RWPE2 (cell line): ENCODE measurements around the gene HNRNPAB.

Experiments
- ATAC-seq: fragments of 200-7000 bp; cut with Tn5 transposase; 3 replicates; pipeline ENCODE4 v1.9.1; 2021; ENCODE audit warnings: low read depth
- DNase-seq: peaks from one replicate; pipeline ENCODE4 v3.0.0-alpha.2; 2020; ENCODE audit warnings: low spot score
- H3K27ac ChIP-seq: fragments of 450-650 bp; 2 replicates; pipeline ENCODE4 v1.5.1; 2017; ENCODE audit warnings: mild to moderate bottlenecking; ENCODE audit not compliant: poor library complexity, severe bottlenecking
- H3K27me3 ChIP-seq: fragments of 250-450 bp; sonication (Bioruptor Pico); 2 replicates; pipeline ENCODE4 v1.5.1; 2021; ENCODE audit warnings: mild to moderate bottlenecking, moderate library complexity; ENCODE audit not compliant: insufficient read depth, poor library complexity, severe bottlenecking
- H3K36me3 ChIP-seq: fragments of 250-450 bp; sonication (Bioruptor Pico); 2 replicates; pipeline ENCODE4 v1.5.1; 2020; ENCODE audit warnings: low read depth, mild to moderate bottlenecking, moderate library complexity
- H3K4me1 ChIP-seq: fragments of 250-450 bp; sonication (Bioruptor Pico); 2 replicates; pipeline ENCODE4 v1.5.1; 2021; ENCODE audit warnings: mild to moderate bottlenecking, moderate library complexity; ENCODE audit not compliant: insufficient read depth, poor library complexity, severe bottlenecking
- H3K4me3 ChIP-seq: fragments of 250-450 bp; sonication (Bioruptor Pico); 2 replicates; pipeline ENCODE4 v1.5.1; 2021; ENCODE audit warnings: mild to moderate bottlenecking, moderate library complexity; ENCODE audit not compliant: severe bottlenecking
- H3K9me3 ChIP-seq: fragments of 250-450 bp; sonication (Bioruptor Pico); 2 replicates; pipeline ENCODE4 v1.5.1; 2021; ENCODE audit warnings: mild to moderate bottlenecking, moderate library complexity; ENCODE audit not compliant: severe bottlenecking
- TF ChIP-seq, protein P1 (sequence below): fragments of 450-650 bp; IDR thresholded peaks from one replicate; pipeline ENCODE4 v1.5.1; 2017; ENCODE audit warnings: mild to moderate bottlenecking, moderate library complexity; ENCODE audit not compliant: poor library complexity, severe bottlenecking

HNRNPAB gene

DNA sequence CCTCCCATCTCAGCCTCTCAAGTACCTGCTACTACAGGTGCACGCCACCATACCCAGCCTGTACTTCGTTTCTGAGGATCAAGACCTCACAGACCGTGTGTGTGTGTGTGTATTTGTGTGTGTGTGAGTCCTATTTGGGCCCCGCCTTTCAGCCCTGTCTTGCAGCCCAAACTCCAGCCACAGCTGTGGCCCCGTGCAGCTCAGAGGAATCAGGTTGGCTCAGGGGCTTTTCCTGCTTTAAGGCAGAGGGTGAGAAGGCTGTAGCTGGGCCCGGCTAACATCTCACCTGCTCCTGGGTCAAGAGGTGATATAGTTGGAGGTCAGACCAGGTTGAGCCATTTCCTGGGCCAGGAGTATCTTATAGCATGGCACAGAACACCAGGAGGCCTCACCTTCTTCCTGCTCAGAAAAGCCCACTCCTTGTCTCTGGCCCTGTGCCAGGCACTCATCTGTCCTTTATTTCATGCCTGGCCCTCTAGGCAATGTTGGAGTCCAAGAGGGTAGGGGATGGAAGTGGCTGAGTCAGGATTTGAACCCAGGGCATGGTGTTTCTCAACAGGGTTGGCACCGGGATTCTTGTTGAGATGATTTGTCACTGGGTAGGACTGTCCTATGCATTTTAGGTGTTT, 29.9 kb downstream of the HNRNPAB start:
- TF ChIP-seq, protein P1, sequence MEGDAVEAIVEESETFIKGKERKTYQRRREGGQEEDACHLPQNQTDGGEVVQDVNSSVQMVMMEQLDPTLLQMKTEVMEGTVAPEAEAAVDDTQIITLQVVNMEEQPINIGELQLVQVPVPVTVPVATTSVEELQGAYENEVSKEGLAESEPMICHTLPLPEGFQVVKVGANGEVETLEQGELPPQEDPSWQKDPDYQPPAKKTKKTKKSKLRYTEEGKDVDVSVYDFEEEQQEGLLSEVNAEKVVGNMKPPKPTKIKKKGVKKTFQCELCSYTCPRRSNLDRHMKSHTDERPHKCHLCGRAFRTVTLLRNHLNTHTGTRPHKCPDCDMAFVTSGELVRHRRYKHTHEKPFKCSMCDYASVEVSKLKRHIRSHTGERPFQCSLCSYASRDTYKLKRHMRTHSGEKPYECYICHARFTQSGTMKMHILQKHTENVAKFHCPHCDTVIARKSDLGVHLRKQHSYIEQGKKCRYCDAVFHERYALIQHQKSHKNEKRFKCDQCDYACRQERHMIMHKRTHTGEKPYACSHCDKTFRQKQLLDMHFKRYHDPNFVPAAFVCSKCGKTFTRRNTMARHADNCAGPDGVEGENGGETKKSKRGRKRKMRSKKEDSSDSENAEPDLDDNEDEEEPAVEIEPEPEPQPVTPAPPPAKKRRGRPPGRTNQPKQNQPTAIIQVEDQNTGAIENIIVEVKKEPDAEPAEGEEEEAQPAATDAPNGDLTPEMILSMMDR = no peak
- H3K4me1 ChIP-seq = peaks cover 19% of the 10 kb centered on the region
- no peaks in the 10 kb centered on the region for H3K9me3 ChIP-seq
- ATAC-seq = no peak
- H3K27ac ChIP-seq = no peak overlapping the region
- DNase-seq = no peak
- no peak overlapping the region for H3K4me3 ChIP-seq
- peaks cover 20% of the 10 kb centered on the region for H3K36me3 ChIP-seq
- no peaks in the 10 kb centered on the region for H3K27me3 ChIP-seq

DNA sequence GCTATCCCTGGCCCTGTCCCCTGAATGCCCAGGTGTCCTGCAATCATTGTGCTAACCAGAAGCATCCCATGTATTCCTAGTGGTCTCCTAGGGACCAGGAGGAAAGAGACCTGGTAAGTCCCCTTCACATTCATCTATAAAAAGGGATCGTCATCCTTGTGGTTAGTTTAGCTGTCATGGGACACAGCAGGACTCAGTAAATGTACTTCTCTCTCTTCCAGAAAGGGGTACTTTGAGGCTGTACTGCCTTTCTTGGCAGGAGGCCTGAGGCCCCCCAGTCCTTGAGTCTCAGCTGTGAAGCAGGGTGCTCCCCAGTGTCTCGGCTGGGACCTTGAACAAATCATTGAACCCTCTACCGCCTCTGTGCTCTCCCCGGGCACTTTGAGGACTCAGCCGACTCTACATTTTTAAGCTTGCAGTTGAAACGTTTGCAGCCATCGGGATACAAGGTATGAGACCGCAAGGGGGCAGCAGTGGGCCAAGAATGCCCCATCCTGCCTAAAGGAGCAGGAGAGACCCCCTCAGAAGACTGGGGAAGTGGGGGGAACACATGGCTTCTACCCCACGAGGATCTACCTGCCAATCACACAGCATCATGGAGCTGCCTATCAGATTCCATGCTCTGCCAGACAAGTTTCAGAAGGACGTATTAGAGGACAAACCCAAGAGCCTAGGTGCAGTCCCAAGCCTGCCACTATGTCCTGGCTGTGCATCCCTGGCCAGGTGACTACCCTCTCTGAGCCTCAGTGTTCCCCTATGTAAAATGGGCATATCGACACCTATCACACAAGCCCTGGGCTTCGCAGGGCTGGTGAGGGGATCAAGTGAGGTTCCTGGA, 30.6 kb downstream of the HNRNPAB start:
- TF ChIP-seq, protein P1 = peak; percentile 80
- no peaks in the 10 kb centered on the region for H3K27me3 ChIP-seq
- no peak for DNase-seq
- no peaks in the 10 kb centered on the region for H3K9me3 ChIP-seq
- H3K4me1 ChIP-seq = peaks cover 19% of the 10 kb centered on the region
- no peak for ATAC-seq
- no peak overlapping the region for H3K27ac ChIP-seq
- H3K4me3 ChIP-seq = no peak overlapping the region
- peaks cover 13% of the 10 kb centered on the region for H3K36me3 ChIP-seq

DNA sequence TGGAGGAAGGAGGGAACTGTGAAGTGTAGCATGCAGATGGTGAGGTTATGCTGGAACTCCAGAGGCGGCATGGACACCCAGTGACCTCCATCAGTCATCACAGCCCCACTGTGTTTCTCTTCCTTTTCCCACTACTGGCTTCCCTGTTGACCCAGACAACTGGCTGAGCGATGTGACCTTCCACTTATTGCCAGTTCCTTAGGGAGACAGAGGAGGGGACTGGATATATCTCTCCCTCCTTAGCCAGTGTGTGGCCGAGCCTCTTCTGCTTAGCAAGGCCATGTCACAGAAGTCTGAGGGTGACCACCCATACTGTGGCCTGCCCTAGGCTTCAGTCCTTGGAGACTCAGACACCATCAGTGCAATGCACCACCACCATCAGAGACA, 31.2 kb downstream of the HNRNPAB start:
- Histone ChIP-seq H3K4me3 (no peak overlapping the region), H3K4me1 (peaks cover 16% of the 10 kb centered on the region), H3K27me3 (no peaks in the 10 kb centered on the region), H3K9me3 (no peaks in the 10 kb centered on the region), H3K27ac (no peak overlapping the region), H3K36me3 (peaks cover 7% of the 10 kb centered on the region)
- DNase-seq = no peak
- no peak for ATAC-seq
- TF ChIP-seq, protein P1 = peak; percentile 3

DNA sequence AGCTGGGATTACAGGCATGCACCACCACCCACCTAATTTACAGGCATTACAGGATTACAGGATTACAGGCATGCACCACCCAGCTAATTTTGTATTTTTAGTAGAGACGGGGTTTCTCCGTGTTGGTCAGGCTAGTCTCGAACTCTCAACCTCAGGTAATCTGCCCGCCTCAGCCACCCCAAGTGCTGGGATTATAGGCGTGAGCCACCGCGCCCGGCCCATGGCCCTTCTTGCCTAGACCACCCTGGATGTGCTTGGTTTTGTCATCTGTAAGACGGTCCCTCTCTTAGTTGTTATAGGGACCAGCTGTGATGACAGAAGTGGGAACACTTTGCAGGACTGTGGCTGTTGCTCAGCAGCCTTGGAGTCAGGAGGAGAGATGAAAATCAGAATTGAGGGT, 31.8 kb downstream of the HNRNPAB start:
- peaks cover 13% of the 10 kb centered on the region for H3K4me1 ChIP-seq
- no peak for ATAC-seq

More for the DNA sequence above, 31.8 kb downstream of the HNRNPAB start:
- H3K9me3 ChIP-seq = no peaks in the 10 kb centered on the region
- H3K27me3 ChIP-seq = no peaks in the 10 kb centered on the region
- H3K27ac ChIP-seq = no peak overlapping the region
- no peak for DNase-seq
- TF ChIP-seq, protein P1 = no peak
- H3K36me3 ChIP-seq = peaks cover 1% of the 10 kb centered on the region; the same call in 1 of the 2 replicates
- no peak overlapping the region for H3K4me3 ChIP-seq
